ENCODE results near the gene MVK.
A peak's percentile ranks its signal among the peaks of the same experiment; 100 is the strongest.

The MVK gene

GRCh38 chr12:109535863-109536250 lies 37.7 kb upstream of the MVK start:
- H3K27me3 ChIP-seq (ENCODE audit: insufficient read depth, low read depth, severe bottlenecking) = no peaks in the 10 kb centered on the region
- no peak for DNase-seq
- no peak overlapping the region for H3K4me3 ChIP-seq (ENCODE audit: low read depth, low read length)
- H3K27ac ChIP-seq = no peak overlapping the region
- no peaks in the 10 kb centered on the region; the same call in none of the 2 replicates for H3K36me3 ChIP-seq
- no peaks in the 10 kb centered on the region for H3K9me3 ChIP-seq (ENCODE audit: severe bottlenecking)
- TF ChIP-seq CTCF (IDR thresholded peaks at IDR 0.05; ENCODE audit: low read depth, low read length) = no peak

- Histone ChIP-seq H3K9me3 (ENCODE audit: severe bottlenecking) (peaks cover 2% of the 10 kb centered on the region), H3K36me3 (no peaks in the 10 kb centered on the region; the same call in none of the 2 replicates), H3K27me3 (ENCODE audit: insufficient read depth, low read depth, severe bottlenecking) (no peaks in the 10 kb centered on the region), H3K4me3 (ENCODE audit: low read depth, low read length) (no peak overlapping the region), H3K27ac (peak overlapping the region; percentile 76)
- TF ChIP-seq CTCF (IDR thresholded peaks at IDR 0.05; ENCODE audit: low read depth, low read length) = no peak
- DNase-seq = no peak
These were observed 36.5 kb upstream of the MVK start for GRCh38 chr12:109537136-109537535.

GRCh38 chr12:109538191-109538863 lies 35.3 kb upstream of the MVK start:
- peaks cover 6% of the 10 kb centered on the region for H3K9me3 ChIP-seq (ENCODE audit: severe bottlenecking)
- H3K4me3 ChIP-seq (ENCODE audit: low read depth, low read length) = no peak overlapping the region
- peak overlapping the region; percentile 76 for H3K27ac ChIP-seq
- H3K27me3 ChIP-seq (ENCODE audit: insufficient read depth, low read depth, severe bottlenecking) = no peaks in the 10 kb centered on the region
- peak; percentile 73 for DNase-seq
- TF ChIP-seq CTCF (IDR thresholded peaks at IDR 0.05; ENCODE audit: low read depth, low read length) = no peak
- H3K36me3 ChIP-seq = no peaks in the 10 kb centered on the region; the same call in none of the 2 replicates

- Histone ChIP-seq H3K27ac (peak overlapping the region; percentile 76; the same call in 1 of the 2 replicates), H3K36me3 (no peaks in the 10 kb centered on the region; the same call in 1 of the 2 replicates), H3K27me3 (ENCODE audit: insufficient read depth, low read depth, severe bottlenecking) (no peaks in the 10 kb centered on the region), H3K4me3 (ENCODE audit: low read depth, low read length) (no peak overlapping the region), H3K9me3 (ENCODE audit: severe bottlenecking) (peaks cover 6% of the 10 kb centered on the region)
- DNase-seq = no peak
- no peak for TF ChIP-seq CTCF (IDR thresholded peaks at IDR 0.05; ENCODE audit: low read depth, low read length)
These were observed 34.1 kb upstream of the MVK start for GRCh38 chr12:109539508-109539907.

- no peaks in the 10 kb centered on the region for H3K36me3 ChIP-seq
- TF ChIP-seq CTCF (IDR thresholded peaks at IDR 0.05; ENCODE audit: low read depth, low read length) = no peak
- no peak overlapping the region for H3K4me3 ChIP-seq (ENCODE audit: low read depth, low read length)
- DNase-seq = no peak
- no peaks in the 10 kb centered on the region for H3K27me3 ChIP-seq (ENCODE audit: insufficient read depth, low read depth, severe bottlenecking)
- peaks cover 6% of the 10 kb centered on the region for H3K9me3 ChIP-seq (ENCODE audit: severe bottlenecking)
- H3K27ac ChIP-seq = peak overlapping the region; percentile 26; the same call in 1 of the 2 replicates
These were observed 32.8 kb upstream of the MVK start for GRCh38 chr12:109540526-109541412.
